ENCODE measurements around the gene CHAT.

CHAT gene

GRCh38 chr10:49632406-49633317 lies 18.8 kb downstream of the CHAT start:
- DNase-seq = no peak

- no peak for DNase-seq
Measured at GRCh38 chr10:49633327-49634068, 19.7 kb downstream of the CHAT start.

- DNase-seq = no peak
Measured at GRCh38 chr10:49634069-49634660, 20.3 kb downstream of the CHAT start.

- DNase-seq = no peak
Measured at GRCh38 chr10:49642311-49642710, 28.5 kb downstream of the CHAT start.

GRCh38 chr10:49643241-49644034 lies 29.6 kb downstream of the CHAT start:
- DNase-seq = no peak

GRCh38 chr10:49644035-49644646 lies 30.3 kb downstream of the CHAT start:
- no peak for DNase-seq

- DNase-seq = no peak
Measured at GRCh38 chr10:49645417-49645816, 31.6 kb downstream of the CHAT start.

GRCh38 chr10:49645871-49646870 lies 32.3 kb downstream of the CHAT start:
- DNase-seq = no peak

GRCh38 chr10:49647554-49647953 lies 33.7 kb downstream of the CHAT start:
- DNase-seq = no peak

GRCh38 chr10:49647985-49648795 lies 34.4 kb downstream of the CHAT start:
- DNase-seq = no peak

- peak; percentile 76 for DNase-seq
Measured at GRCh38 chr10:49649294-49649693, 35.5 kb downstream of the CHAT start.

GRCh38 chr10:49649936-49650723 lies 36.3 kb downstream of the CHAT start:
- DNase-seq = no peak

- no peak for DNase-seq
Measured at GRCh38 chr10:49650724-49651034, 36.8 kb downstream of the CHAT start.

GRCh38 chr10:49651039-49651835 lies 37.4 kb downstream of the CHAT start:
- DNase-seq = no peak

- no peak for DNase-seq
Measured at GRCh38 chr10:49651917-49652316, 38.1 kb downstream of the CHAT start.

- peak; percentile 44 for DNase-seq
Measured at GRCh38 chr10:49652421-49653272, 38.8 kb downstream of the CHAT start.

GRCh38 chr10:49653273-49653929 lies 39.6 kb downstream of the CHAT start:
- DNase-seq = no peak

All from NCI-H526 treated with DMSO at 0.1 percent for 48 hours (cell line).